Trophoblast cell (in vitro differentiated cells and primary cell): ENCODE results near the gene RBCK1. TPM values are rescaled to one million over a fixed set of nuclear protein-coding genes. Genes with fewer than 3 reads are reported as not detected.

Experiments used
- DNase-seq, 2 donors: peaks; one replicate each; pipeline ENCODE4 v3.0.0-alpha.2; 2016
- H2AFZ ChIP-seq: 2 replicates; pipeline ENCODE4 v1.6.1; 2013; ENCODE audit warnings: low read length, moderate library complexity, mild to moderate bottlenecking; ENCODE audit not compliant: insufficient read depth, poor library complexity
- H2AK5ac ChIP-seq: 2 replicates; pipeline ENCODE4 v1.6.1; 2013; ENCODE audit warnings: mild to moderate bottlenecking, low read length
- H2BK120ac ChIP-seq: 2 replicates; pipeline ENCODE4 v1.6.1; 2013; ENCODE audit warnings: low read length, mild to moderate bottlenecking, moderate library complexity; ENCODE audit not compliant: insufficient read depth, poor library complexity
- H2BK12ac ChIP-seq: 2 replicates; pipeline ENCODE4 v1.6.1; 2013; ENCODE audit warnings: mild to moderate bottlenecking, low read length, moderate library complexity
- H2BK5ac ChIP-seq: 2 replicates; pipeline ENCODE4 v1.6.1; 2013; ENCODE audit warnings: low read length, low read depth, moderate library complexity, mild to moderate bottlenecking; ENCODE audit not compliant: poor library complexity
- H3K14ac ChIP-seq: 2 replicates; pipeline ENCODE4 v1.6.1; 2013; ENCODE audit warnings: mild to moderate bottlenecking, low read length
- H3K18ac ChIP-seq: 2 replicates; pipeline ENCODE4 v1.6.1; 2013; ENCODE audit warnings: mild to moderate bottlenecking, low read length
- H3K23ac ChIP-seq: 2 replicates; pipeline ENCODE4 v1.6.1; 2013; ENCODE audit warnings: low read length
- H3K27ac ChIP-seq: 2 replicates; pipeline ENCODE4 v1.5.1; 2013; ENCODE audit warnings: low read depth, mild to moderate bottlenecking, inconsistent platforms, low read length, moderate library complexity
- H3K27me3 ChIP-seq: 2 replicates; pipeline ENCODE4 v1.6.1; 2013; ENCODE audit warnings: inconsistent platforms, mild to moderate bottlenecking, low read length, moderate library complexity; ENCODE audit not compliant: insufficient read depth
- H3K36me3 ChIP-seq, 2 experiments: 1 replicate in 1 of 2; 2 replicates in 1 of 2; pipeline ENCODE4 v1.6.1; 2013; ENCODE audit warnings: low read length in 2 of 2, mild to moderate bottlenecking in 2 of 2, moderate library complexity in 1 of 2; ENCODE audit not compliant: insufficient read depth in 2 of 2, control insufficient read depth in 1 of 2
- H3K4ac ChIP-seq: 2 replicates; pipeline ENCODE4 v1.6.1; 2013; ENCODE audit warnings: low read depth, mild to moderate bottlenecking, low read length, moderate library complexity
- H3K4me1 ChIP-seq, 2 experiments: 1 replicate in 1 of 2; 2 replicates in 1 of 2; pipeline ENCODE4 v1.6.1; 2013; ENCODE audit warnings: low read length in 2 of 2, mild to moderate bottlenecking in 2 of 2, moderate library complexity in 1 of 2; ENCODE audit not compliant: insufficient read depth in 2 of 2, control insufficient read depth in 1 of 2
- H3K4me2 ChIP-seq: 2 replicates; pipeline ENCODE4 v1.6.1; 2013; ENCODE audit warnings: inconsistent platforms, mild to moderate bottlenecking, low read length, moderate library complexity
- H3K4me3 ChIP-seq: 2 replicates; pipeline ENCODE4 v1.5.1; 2013; ENCODE audit warnings: mild to moderate bottlenecking, low read depth, low read length, inconsistent platforms
- H3K79me1 ChIP-seq: one replicate; pipeline ENCODE4 v1.6.1; 2013; ENCODE audit warnings: low read length
- H3K79me2 ChIP-seq: 2 replicates; pipeline ENCODE4 v1.6.1; 2013; ENCODE audit warnings: low read length, mild to moderate bottlenecking; ENCODE audit not compliant: control insufficient read depth, insufficient read depth, poor library complexity
- H3K9ac ChIP-seq: 2 replicates; pipeline ENCODE4 v1.6.1; 2013; ENCODE audit warnings: mild to moderate bottlenecking, low read length
- H3K9me3 ChIP-seq: 2 replicates; pipeline ENCODE4 v1.6.1; 2013; ENCODE audit warnings: low read depth, mild to moderate bottlenecking, control low read depth, inconsistent platforms, low read length; ENCODE audit not compliant: insufficient read depth
- H4K12ac ChIP-seq: 2 replicates; pipeline ENCODE4 v1.6.1; 2013; ENCODE audit warnings: low read depth, mild to moderate bottlenecking, low read length, moderate library complexity
- H4K8ac ChIP-seq: 2 replicates; pipeline ENCODE4 v1.6.1; 2013; ENCODE audit warnings: low read depth, mild to moderate bottlenecking, low read length, moderate library complexity
- H4K91ac ChIP-seq: one replicate; pipeline ENCODE4 v1.6.1; 2013; ENCODE audit warnings: low read depth, mild to moderate bottlenecking, low read length, moderate library complexity
- WGBS: extraction: QIAGEN DNeasy Blood & Tissue Kit; methylation state at CpG from one replicate; pipeline ENCODE4 v1.1.7; 2013; ENCODE audit warnings: missing lambda C conversion rate; ENCODE audit not compliant: insufficient read length, insufficient coverage; ENCODE audit errors: extremely low coverage; 5-methylcytosine and 5-hydroxymethylcytosine counted together
- polyA plus RNA-seq: library from polyadenylated mRNA; stranded (reverse); fragments of 200-250 nt; gene quantifications from 2 replicates; pipeline ENCODE4 v1.2.3, GENCODE V29; 2013

Gene RBCK1
- 48.6 and 50.5 TPM in 2 replicates for polyA plus RNA-seq

- no peaks in the 10 kb centered on the region for H3K9me3 ChIP-seq
- peak within 1 kb of the TSS; percentile 80 for H2AFZ ChIP-seq
- H3K18ac ChIP-seq = peak within 1 kb of the TSS; percentile 93
Observed at GRCh38 chr20:407953-408842, at the start of gene RBCK1. RBCK1 (plus strand) TSS chr20:408299; CDS start chr20:408758, 459 bp downstream.

GRCh38 chr20:358891-359555 is 49.1 kb upstream of the RBCK1 start:
- no peak overlapping the region for H3K14ac ChIP-seq
- H3K36me3 ChIP-seq = no peaks in the 10 kb centered on the region
- H3K4me2 ChIP-seq = no peak overlapping the region
- no peak overlapping the region for H4K12ac ChIP-seq
- no peak overlapping the region for H2BK12ac ChIP-seq
- H4K8ac ChIP-seq = no peak overlapping the region
- DNase-seq = peak in 1 of 2 donors; percentile 23
- no peak overlapping the region for H3K18ac ChIP-seq
- no peak overlapping the region for H3K27ac ChIP-seq
- no peak overlapping the region for H3K4ac ChIP-seq
- H2AK5ac ChIP-seq = no peak overlapping the region
- no peak overlapping the region for H3K4me3 ChIP-seq
- no peak overlapping the region for H3K23ac ChIP-seq
- peaks cover 9% of the 10 kb centered on the region for H3K79me1 ChIP-seq
- H3K27me3 ChIP-seq = no peaks in the 10 kb centered on the region
- no peak overlapping the region for H2AFZ ChIP-seq
- no CpG with 5 or more reads among the region's 4 CpGs for whole genome bisulfite sequencing
- no peak overlapping the region for H3K9ac ChIP-seq
- no peak overlapping the region for H4K91ac ChIP-seq
- H2BK120ac ChIP-seq = no peak overlapping the region
- H3K79me2 ChIP-seq = no peaks in the 10 kb centered on the region
- peaks cover 2% of the 10 kb centered on the region for H3K9me3 ChIP-seq
- H3K4me1 ChIP-seq = peaks cover 19 to 20% of the 10 kb centered on the region in 2 experiments
- no peak overlapping the region for H2BK5ac ChIP-seq

More at GRCh38 chr20:407953-408842, at the start of gene RBCK1:
- Histone ChIP-seq H4K12ac (peak within 1 kb of the TSS; percentile 75), H3K14ac (peak within 1 kb of the TSS; percentile 98), H2BK12ac (no peak within 1 kb of the TSS), H4K8ac (peak within 1 kb of the TSS; percentile 95), H3K4me1 (peaks cover 8 to 11% of the 10 kb centered on the region in 2 experiments), H3K79me2 (peaks cover 9% of the 10 kb centered on the region), H3K4me3 (peak within 1 kb of the TSS; percentile 99), H2BK120ac (peak within 1 kb of the TSS; percentile 81), H4K91ac (peak within 1 kb of the TSS; percentile 92), H2AK5ac (peak within 1 kb of the TSS; percentile 99), H3K4ac (peak within 1 kb of the TSS; percentile 69), H3K79me1 (peaks cover 11% of the 10 kb centered on the region), H3K27ac (peak within 1 kb of the TSS; percentile 70), H3K9ac (peak within 1 kb of the TSS; percentile 99), H3K4me2 (peak within 1 kb of the TSS; percentile 95), H2BK5ac (peak within 1 kb of the TSS; percentile 89), H3K36me3 (peaks cover 0 to 7% of the 10 kb centered on the region in 2 experiments), H3K23ac (no peak within 1 kb of the TSS), H3K27me3 (no peaks in the 10 kb centered on the region)
- peak; percentile 60 to 78 for DNase-seq
- no CpG with 5 or more reads among the region's 87 CpGs for WGBS

DNA sequence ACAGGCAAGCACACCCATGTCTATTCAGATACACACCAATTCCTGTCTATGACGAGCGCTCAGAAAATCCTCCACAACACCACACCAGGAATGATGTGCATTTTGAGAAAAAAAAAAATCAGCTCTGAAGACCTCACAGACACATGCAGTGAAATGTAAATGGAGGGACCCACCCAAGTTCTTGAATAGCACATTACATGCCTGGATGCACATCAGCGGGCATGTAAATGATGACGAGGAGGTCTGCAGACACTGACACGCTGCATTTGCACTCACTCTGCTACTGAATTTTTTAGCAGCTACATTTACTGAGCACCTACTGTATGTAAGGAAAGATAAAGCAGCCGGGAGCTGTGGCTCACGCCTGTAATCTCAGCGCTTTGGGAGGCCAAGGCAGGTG is 46.5 kb upstream of the RBCK1 start:
- Histone ChIP-seq H3K27me3 (no peaks in the 10 kb centered on the region), H4K8ac (no peak overlapping the region), H3K36me3 (no peaks in the 10 kb centered on the region), H3K18ac (no peak overlapping the region), H3K14ac (no peak overlapping the region), H2AK5ac (no peak overlapping the region), H2BK12ac (no peak overlapping the region), H3K4me1 (peaks cover 23 to 25% of the 10 kb centered on the region in 2 experiments), H3K4me2 (no peak overlapping the region), H3K27ac (no peak overlapping the region), H3K9ac (no peak overlapping the region), H3K79me1 (peaks cover 15% of the 10 kb centered on the region), H3K9me3 (peaks cover 2% of the 10 kb centered on the region), H3K23ac (no peak overlapping the region), H4K91ac (no peak overlapping the region), H2AFZ (no peak overlapping the region), H3K79me2 (no peaks in the 10 kb centered on the region), H3K4ac (no peak overlapping the region), H2BK120ac (no peak overlapping the region), H2BK5ac (no peak overlapping the region), H3K4me3 (no peak overlapping the region), H4K12ac (no peak overlapping the region)
- peak in 1 of 2 donors; percentile 9 for DNase-seq
- WGBS = no CpG with 5 or more reads among the region's 8 CpGs

DNA sequence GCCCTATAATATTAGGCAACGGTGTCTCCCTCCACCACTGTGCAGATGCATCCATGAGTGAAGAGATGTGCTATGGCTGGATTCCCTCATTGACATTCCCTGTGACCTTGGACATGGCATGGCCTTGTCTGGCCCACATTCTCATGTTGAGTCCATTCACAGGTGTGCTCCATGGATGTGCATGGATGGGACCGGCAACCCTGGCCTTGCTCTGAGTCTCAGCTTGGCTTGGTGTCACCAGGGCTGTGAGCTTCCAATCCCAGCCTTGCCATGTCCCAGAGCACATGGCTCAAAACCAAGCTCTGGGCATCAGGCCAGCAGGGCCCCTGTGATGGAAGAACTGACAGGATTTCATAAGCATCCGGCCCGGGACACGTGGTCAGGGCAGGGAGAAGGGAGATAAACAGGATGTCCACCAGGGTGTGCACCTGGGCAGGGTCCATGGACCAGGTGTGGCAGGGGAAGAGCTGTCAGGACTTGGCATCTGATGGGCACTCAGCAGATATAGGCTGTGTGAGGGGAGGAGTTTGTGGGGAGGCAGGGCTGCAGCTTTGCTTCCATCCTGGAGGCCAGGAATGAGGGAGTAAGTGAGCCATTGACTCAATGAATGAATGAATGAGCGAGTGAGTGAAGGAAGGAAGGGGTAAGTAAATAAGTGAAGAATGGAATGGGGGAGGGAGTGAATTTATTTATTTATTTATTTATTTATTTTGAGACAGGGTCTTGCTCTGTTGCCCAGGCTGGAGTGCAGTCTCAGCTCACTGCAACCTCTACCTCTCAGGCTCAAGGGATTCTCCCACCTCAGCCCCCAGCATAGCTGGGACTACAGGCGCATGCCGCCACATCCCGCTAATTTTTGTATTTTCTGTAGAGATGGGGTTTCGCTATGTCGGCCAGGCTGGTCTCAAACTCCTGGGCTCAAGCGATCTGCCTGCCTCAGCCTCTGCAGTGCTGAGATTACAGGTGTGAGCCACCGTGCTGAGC is 45.5 kb upstream of the RBCK1 start:
- peaks cover 17% of the 10 kb centered on the region for H3K79me1 ChIP-seq
- H3K27ac ChIP-seq = no peak overlapping the region
- peaks cover 28 to 31% of the 10 kb centered on the region in 2 experiments for H3K4me1 ChIP-seq
- no peak overlapping the region for H2BK12ac ChIP-seq
- no peak overlapping the region for H4K8ac ChIP-seq
- no peaks in the 10 kb centered on the region for H3K79me2 ChIP-seq
- H3K14ac ChIP-seq = no peak overlapping the region
- no peak overlapping the region for H4K12ac ChIP-seq
- H3K18ac ChIP-seq = no peak overlapping the region
- no peak overlapping the region for H4K91ac ChIP-seq
- H3K4me3 ChIP-seq = no peak overlapping the region
- H3K4me2 ChIP-seq = no peak overlapping the region
- peaks cover 2% of the 10 kb centered on the region for H3K9me3 ChIP-seq
- no peak overlapping the region for H2AK5ac ChIP-seq
- H3K4ac ChIP-seq = no peak overlapping the region
- no peaks in the 10 kb centered on the region for H3K27me3 ChIP-seq
- 100% methylated on average over 1 of the region's 13 CpGs for whole genome bisulfite sequencing
- H3K23ac ChIP-seq = no peak overlapping the region
- peak; percentile 44 to 65 for DNase-seq
- H3K9ac ChIP-seq = no peak overlapping the region
- H2BK5ac ChIP-seq = no peak overlapping the region
- no peak overlapping the region for H2BK120ac ChIP-seq
- no peak overlapping the region for H2AFZ ChIP-seq
- no peaks in the 10 kb centered on the region for H3K36me3 ChIP-seq
